HG03025 (cell line): Measurements from ENCODE around the gene DCLK3.

Experiments used
- ATAC-seq: cut with Tn5 transposase; IDR thresholded peaks from one replicate; pipeline ENCODE4 v1.9.1; 2021; ENCODE audit warnings: mild to moderate bottlenecking, moderate library complexity; ENCODE audit not compliant: unreplicated experiment, low FRiP score

DCLK3 gene

DNA sequence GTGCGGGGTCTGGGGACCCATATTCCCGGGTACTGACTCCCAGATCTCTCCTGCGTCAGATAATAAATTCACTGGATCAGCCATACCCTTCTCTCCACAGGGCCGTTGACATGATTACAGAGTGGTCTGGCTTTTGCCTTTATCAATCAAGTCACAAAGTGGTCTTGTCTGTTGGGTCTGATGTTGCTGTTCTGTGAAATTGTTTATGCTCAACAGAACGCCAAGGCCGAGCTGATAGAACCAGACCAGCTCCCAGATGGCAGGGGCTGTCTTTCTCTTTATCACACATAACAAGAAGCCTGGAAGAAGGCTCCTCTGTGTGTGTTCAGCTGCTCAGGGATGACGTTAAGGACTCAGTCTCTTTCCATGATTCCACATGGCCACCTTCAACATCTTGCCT is 751 bp upstream of the DCLK3 start:
- ATAC-seq, result no peak

DNA sequence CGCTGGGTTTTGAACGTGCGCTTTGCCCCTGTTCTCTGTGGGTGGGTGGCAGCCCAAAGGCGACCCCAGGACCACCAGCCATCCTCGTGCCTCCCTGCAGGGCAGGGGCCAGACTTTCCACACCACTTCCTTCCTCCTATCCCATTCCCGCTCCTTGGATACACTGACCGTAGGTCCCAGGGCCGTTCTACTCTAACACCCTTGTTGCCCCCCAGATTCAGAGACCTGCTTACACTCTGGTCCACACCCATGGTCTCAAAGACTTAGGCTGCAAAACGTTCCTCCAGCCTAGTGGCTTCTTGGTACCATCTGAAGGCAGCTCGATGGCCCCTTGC is 318 bp upstream of the DCLK3 start:
- no peak for ATAC-seq

DNA sequence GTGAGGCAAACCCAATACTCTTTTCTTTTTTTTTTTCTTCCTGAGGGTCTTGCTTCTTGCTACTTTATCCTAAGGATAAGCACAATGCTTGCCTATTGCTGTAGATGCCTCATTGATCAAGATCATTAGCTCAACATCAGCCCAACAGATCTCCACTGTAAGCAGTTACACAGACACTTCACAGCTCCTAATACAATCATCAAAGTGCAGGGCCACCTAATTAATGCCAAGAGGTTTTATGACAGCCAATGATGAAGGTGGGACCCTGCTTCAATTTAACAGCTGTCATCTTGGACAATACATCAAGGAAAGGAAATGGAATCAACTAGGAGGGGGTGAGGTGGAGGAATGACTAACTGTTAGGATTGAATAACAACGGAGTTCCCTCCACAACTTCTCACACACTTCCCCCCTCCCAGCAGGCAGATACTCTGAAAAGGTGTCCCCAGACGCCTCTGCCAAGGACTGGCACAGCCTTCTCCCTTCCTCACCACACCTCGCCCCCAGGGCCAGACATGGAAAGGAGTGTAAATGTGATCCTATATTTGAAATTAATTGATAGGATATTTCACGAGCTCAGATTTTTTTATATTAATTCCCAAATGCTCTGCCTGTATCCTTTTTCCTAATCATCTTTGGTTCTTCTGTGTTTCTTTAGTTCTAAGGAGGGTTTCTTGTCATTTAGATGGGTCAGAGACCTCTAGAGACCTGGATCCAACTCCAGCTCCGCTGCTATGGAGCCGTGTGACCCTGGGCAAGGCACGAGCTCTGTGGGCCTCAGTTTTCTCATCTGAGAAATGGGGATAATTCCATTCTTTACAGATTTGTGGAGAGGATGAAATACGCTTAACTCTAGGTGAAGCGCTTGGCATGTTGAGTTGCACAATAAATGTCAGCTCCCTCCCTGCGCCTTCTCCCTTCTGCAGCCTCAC is 1.2 kb downstream of the DCLK3 start:
- ATAC-seq, result no peak

DNA sequence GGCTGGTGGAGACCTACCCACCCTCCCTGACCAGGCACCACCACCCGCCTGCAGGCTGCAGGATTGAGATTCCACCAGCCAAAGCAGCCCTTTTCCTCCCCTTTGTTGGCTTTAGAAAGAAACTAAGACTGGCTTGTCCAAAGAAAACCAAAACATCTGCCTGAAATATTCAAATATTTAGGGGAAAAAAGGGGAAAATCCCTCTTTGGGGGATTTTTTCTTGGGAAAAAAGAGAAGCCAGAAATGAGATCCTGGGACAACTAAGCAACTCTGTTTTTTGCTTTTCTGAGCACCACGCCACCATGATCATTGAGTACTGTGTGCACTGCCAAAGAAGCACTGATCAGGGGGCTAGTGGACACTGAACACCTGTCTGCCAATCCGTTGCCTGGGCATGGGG is 2.6 kb downstream of the DCLK3 start:
- ATAC-seq, result no peak

DNA sequence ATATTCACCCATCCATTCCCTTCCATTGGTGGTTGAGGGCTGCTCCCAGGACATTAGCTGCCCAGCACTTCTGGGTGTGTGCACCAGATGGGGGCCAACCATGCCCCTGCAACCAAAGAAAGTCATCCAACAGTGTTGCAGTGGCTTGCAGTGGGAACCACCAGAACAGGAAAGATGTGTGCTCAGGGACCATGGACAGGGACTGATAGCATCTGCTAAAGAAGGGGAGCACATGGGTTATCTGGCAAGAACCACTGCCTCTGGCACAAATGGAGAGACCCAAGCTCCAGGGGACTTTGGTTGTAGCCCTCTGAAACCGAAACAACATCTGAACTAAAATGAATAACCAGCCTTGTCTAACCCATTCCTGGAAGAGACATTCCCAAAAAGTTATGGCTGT is 8.1 kb downstream of the DCLK3 start:
- no peak for ATAC-seq

DNA sequence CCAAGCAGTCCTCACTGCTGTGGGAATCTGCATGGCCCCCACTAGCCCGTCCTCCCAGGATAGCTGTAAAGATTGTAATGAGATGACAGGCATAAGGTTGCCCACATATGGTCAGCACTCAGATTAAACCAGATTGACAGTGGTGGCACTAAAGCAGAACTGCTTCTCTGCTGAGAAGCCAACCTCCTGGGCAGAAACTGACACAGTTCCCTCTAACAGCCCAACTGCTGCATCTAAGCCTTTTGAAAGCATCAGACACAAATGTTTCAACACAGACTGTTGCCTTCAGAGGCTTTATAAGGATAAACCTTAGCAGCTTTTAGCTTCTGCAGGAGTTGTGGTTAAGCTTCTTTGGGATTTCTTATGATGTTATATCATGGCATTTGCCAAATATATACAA is 13.0 kb downstream of the DCLK3 start:
- no peak for ATAC-seq

DNA sequence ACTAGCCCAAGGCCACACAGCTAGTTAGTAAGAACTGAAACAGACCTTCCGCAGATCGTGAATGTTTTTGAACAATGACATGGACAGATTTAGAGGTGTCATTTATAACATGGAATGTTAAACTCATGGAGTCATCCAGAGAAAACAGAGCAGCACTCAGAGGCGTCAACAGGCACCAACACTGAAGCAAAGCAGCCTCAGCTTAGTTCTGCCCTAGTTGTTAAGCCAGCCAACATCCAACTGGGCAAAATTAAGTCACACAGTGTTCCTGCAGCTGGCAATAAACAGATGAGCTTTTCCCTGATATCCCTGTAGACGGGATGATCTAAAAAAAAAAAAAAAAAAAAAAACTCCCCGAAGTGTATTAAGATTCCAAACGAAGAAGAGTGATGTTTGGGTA is 13.6 kb downstream of the DCLK3 start:
- no peak for ATAC-seq

DNA sequence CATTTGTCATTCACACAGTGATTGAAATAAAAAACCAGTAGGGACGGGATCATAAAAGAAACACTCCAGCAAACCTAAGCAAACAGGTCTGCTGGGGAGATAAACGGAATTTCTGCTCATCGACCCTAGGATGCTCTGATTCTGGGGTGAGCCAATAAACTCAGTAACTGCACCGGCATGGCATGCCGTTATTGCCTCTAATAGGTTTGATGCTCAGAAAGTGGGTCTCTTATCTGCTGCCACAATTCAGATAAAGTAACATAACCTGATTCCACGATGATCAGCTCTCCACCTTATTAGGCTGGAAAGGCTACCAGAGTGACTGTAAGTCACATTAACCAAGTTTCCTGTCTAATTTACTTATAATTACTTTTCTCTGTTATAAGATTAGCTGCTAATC is 19.6 kb downstream of the DCLK3 start:
- ATAC-seq, result no peak

DNA sequence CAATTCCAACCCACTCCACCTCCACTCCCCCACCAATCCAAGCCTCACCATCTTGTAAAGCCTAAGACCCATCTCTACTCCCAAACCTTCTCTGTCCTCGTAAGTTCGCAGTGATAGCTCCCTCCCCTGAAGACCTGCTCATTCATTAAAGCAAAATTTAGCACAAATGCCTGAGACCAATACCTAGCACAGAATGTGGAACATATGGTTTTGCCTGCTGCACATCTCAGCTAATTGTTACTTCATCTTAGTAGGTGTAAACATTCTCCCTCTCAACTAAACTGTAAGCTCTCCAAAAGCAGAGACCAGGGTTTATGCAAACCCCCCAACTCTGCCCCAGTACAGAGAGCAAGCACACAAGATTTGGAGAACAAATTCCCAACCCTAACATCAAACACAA is 20.5 kb downstream of the DCLK3 start:
- no peak for ATAC-seq

DNA sequence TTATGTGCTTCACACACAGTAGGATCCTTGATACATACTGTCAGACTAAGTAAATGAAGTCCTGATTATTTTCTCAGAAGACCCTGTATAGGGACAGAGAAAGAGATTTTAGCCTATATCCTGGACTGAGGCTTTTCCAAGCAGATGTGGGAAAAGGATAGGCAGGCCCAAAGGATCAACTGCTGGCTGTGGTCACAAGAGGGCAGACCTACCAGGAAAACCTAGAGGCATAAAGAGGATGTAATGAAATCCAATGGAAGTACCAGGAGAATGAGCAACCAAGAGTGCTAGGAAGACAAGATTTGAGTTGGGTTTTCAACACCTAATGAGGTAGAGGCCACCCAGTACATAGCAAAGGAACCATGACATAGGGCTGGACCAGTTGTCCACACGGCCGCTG is 23.1 kb downstream of the DCLK3 start:
- no peak for ATAC-seq

DNA sequence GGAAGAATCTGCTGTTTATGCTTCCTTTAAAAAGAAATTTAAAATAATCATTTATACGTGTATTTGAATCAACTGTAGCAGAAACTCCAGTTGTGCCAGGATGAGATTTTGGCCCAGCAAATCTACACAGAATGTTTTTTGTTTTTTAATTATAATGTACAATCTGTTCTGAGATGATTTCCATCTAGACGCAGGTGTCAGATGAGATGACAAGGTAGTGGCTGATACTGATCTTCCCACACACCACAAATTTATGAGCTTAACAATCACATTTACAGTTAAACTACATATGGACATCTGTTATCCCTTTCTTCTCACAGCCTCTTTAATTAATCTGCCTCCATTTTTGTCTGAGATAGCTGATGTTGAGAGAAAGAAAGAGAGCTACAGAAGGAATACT is 23.6 kb downstream of the DCLK3 start:
- no peak for ATAC-seq

DNA sequence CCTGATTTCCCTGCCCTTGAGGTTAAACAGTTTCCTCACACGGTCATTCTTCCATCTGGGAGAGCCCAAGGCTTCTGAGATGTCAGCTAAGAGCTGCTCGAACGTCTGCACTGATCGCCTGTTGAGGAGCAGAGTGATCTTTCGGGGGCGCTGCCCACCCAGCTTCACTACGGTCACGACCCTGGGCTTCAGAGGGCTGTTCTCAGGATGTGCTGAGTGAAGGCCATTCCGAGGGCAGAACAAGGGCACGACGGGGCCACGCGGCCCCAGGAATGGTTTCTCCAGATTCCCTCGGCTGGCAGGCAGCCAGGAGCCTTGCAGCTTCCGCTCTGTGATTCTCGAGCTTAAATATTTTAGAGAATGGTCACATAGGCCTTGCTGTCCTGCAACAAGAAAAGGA is 25.7 kb downstream of the DCLK3 start:
- ATAC-seq, result no peak

DNA sequence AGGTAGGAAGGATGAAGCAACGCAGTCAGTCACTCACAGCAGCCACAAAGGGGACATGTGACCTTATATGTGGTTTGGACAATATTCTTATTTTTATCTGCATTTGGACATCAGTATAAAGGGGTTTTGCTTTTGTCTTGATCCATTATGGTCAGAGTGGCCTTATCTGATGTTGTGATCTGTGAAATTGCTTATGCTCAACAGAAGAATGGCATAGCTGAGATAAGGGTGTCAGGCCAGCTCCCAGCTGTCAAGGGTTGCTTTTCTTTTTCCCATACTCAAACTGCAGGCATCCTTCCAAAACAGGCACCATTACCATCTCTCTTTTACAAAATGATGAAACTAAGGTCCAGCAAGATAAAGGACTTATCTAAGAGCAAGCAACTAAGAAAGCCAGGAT is 28.1 kb downstream of the DCLK3 start:
- no peak for ATAC-seq

DNA sequence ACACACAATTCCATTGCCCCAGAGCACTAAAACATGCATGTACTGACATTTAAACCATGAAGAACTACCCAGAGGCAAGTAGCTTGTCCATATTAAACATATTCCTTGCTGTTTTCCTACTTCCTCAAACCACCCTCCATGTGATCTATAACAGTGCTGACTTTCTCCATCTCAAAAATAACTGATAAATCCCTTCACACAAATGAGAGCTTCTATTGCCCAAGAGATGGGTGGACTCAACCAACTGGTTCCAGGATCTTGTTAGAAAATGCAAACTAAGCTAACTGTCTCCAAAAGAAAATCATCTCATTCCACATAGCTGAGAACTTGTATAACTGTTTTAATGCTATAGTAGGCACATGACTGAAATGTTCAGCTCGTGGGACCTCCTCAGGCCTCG is 29.6 kb downstream of the DCLK3 start:
- no peak for ATAC-seq

DNA sequence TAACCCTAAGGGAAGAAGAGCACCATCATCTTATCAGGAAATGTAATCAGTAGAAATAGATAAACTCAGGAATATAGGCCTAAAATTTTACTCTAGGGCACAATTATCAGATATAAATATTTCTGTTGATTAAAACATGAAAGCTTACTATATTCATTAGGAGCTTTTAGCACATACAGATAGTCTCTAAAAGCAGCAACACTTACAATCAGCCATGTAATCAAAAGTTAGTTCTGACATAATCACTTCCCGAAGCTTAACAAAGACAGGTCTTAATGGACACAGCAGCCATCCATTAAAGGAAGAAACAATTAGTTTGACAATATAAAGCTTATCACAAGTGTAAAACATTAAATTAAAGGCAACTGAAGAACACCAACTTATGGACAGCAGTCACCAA is 30.6 kb downstream of the DCLK3 start:
- no peak for ATAC-seq

DNA sequence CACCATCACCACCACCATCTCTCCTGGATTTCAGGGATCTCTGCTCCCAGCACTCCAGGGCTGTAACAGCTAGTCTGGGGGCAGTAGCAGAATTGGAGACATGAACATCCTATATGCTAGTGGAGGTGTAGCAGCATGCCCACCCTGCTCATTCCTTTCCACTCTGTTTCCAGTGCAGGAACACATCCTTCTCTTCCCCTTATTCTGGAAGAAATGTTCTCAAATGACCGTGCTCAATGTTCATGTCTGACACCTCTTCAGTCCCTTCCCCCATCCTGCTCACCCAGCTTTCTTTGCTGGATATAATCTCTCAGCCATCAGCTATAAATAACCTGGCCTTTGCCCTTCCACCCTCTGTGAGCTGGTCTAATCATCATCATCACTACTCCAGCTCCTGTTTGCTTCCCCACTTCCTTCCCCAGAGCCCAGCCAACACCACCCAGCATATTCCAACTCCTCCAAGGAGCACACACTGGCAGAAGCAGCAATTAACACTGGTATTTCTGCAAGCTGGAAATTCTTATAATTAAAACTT is 31.1 kb downstream of the DCLK3 start:
- ATAC-seq, result no peak

DNA sequence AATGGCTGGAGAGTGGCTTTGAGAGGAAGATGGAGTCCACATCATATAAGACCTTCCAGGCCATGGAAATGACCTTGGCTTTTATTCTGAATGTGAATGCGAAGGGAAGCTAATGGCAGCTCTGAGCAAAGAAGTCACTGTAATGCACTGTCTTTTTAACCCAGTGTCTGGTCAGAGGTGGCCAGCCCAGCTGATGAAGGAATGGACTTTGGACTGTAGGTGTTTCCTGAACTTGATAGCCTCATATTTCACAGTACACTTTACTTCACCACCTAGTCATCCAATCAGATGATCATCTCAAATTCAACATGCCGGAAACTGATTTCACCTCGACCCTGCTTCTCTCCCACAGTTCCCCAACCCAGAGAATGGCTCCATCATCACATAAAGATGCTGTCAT is 33.4 kb downstream of the DCLK3 start:
- no peak for ATAC-seq

DNA sequence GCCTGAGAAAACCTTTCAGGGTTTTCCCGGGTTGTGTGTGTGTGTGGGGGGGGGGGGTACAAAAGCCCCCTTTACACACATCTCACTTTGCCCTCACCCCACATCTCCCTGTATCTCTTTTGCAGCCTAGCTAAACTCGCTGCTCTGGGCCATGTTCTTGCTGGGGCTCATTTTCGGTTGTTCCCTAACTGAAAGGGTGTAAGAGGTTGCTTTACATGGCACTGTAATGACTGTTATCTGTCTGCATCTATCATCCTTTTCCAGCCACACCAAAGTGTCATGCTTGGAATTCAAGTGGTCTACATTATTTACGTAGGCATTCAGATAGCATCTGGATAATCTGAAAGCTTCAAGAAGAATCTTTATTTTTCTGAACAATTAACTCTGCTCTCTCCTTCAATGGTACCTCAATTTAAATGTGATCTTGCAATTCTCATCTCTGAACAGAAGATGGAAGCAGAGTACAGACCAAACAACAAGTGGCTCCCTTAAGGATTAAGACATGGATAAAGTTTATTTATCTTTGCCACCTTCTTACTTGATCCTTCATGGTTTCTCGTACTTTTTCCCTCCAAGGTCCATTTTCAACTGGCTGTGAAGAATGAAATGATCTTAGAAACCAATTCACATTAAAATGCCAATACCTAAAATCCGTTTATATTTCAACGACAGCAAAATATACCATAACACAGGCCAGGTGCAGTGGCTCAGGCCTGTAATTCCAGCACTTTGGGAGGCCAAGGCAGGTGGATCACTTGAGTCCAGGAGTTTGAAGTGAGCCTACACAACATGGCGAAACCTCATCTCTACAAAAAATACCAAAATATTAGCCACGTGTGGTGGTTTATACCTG is 34.9 kb downstream of the DCLK3 start:
- ATAC-seq, result no peak

DNA sequence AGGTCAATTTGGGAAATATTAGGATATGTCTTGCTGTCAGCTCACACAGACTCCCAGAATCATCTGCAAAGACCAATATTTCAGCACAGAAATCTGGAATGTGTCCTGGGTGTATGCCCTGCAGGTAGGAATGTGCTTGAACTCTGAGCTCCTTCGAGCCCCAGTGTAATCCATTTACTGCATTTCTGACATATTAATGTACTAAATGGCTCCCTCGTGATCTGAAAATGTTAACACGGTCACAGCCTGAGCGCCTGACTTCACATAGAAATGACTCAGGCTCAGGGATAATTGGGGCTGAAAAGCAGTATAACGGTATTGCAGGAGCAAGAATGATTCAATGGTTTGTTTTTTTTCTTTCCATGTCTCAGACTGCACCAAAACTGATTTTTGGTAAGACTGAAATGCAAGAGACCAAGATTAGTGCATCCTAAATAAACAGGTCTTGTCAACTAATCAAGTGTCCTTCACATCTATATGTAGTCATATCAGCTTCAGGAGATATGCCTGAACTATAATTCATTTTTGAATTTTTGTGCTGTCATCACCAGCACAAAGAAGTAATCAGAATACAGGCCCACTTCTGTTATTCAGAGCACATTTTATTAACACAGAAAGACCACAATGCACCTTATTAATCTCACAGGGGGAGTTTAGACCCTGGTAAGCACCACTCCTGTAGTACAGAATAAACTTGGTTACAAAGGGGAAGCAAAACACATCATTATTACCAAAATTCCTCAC is 49.8 kb downstream of the DCLK3 start:
- no peak for ATAC-seq

DNA sequence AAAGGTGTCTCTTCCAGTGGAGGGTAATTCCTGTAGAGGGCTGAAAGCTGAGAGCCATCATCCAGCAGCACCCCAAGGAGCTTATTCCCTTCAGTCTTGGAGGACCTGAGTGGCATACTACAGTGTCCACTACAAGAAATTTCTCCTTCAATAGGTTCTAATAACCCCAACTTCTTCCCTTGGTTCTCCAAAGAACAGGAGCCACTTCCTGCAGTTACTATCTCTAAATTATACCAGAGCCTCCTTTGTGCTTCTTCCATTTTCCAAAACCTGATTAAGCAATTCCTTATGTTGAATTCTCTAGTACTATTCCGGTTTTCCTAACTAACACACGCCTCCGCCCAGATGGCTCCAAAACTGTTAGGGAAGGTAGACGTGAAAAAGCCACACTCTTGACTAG is 50.4 kb downstream of the DCLK3 start:
- ATAC-seq, result no peak

DNA sequence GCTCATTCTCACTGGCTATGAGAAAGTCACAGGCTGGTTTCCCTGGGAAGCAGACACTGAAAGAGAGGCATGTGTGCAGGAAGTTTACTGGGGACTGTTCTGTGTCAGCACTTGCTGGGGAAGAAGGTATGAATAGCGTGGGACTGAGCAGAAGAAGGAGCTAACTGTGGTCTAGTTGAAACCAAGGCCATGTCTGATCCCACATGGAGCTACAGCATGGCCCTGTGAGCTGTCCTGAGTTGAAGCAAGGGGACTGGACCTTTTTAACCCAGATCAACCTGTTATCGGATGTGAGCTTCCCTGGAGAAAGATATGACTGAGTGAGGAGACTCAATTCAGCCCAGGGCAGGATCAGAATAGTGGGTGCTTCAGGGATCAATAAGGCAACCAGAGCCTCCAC is 53.7 kb downstream of the DCLK3 start:
- ATAC-seq, result no peak
